Stimulated activated CD4-positive, alpha-beta T cell treated with anti-CD3 and anti-CD28 coated beads, Interleukin-15, amount 100 ng/mL, for 48 hours (primary cell): ENCODE data around the gene MZT1.
A peak's percentile ranks its signal among the peaks of the same experiment; 100 is the strongest.
"Not testable (repeated sequence)": the region's sequence is repeated elsewhere in the genome, so short reads cannot be mapped to it uniquely, and the experiment has no call there.

Experiments used
- DNase-seq, 2 donors: peaks; one replicate each; pipeline ENCODE4 v3.0.0-alpha.2; 2020; ENCODE audit warnings: low read depth in 2 of 2

MZT1 gene

GRCh38 chr13:72727417-72728289, at the start of gene MZT1, which contains the start of gene BORA:
MZT1 (minus strand) TSS chr13:72727629; CDS start chr13:72727602, 27 bp downstream.
BORA (plus strand) TSS chr13:72727923; CDS start chr13:72728941, 1,018 bp downstream.
- peak; percentile 92 for DNase-seq

- no peak for DNase-seq
Observed at GRCh38 chr13:72774019-72774418, 46.6 kb upstream of the MZT1 start.

GRCh38 chr13:72763411-72763810, 36.0 kb upstream of the MZT1 start:
- no peak for DNase-seq

GRCh38 chr13:72760189-72760588, 32.8 kb upstream of the MZT1 start:
- DNase-seq, result no peak

- DNase-seq, result no peak
Observed at GRCh38 chr13:72757792-72758535, 30.5 kb upstream of the MZT1 start.

GRCh38 chr13:72754111-72754510, 26.7 kb upstream of the MZT1 start:
- DNase-seq, result no peak

- no peak for DNase-seq
Observed at GRCh38 chr13:72751220-72751619, 23.8 kb upstream of the MZT1 start.

GRCh38 chr13:72745260-72745659, 17.8 kb upstream of the MZT1 start:
- no peak for DNase-seq

GRCh38 chr13:72740015-72740414, 12.6 kb upstream of the MZT1 start:
- no peak for DNase-seq

- DNase-seq, result no peak
Observed at GRCh38 chr13:72737033-72737432, 9.6 kb upstream of the MZT1 start.

GRCh38 chr13:72728290-72728605, 819 bp upstream of the MZT1 start:
- no peak for DNase-seq

- DNase-seq, result peak; percentile 12 to 21
Observed at GRCh38 chr13:72726726-72727416, 558 bp downstream of the MZT1 start.

GRCh38 chr13:72726185-72726584, 1.2 kb downstream of the MZT1 start:
- DNase-seq, result not testable (repeated sequence)

- no peak for DNase-seq
Observed at GRCh38 chr13:72716776-72717175, 10.7 kb downstream of the MZT1 start.

GRCh38 chr13:72700509-72700908, 26.9 kb downstream of the MZT1 start:
- DNase-seq, result no peak

GRCh38 chr13:72698164-72698563, 29.3 kb downstream of the MZT1 start:
- no peak for DNase-seq

- no peak for DNase-seq
Observed at GRCh38 chr13:72696579-72696978, 30.9 kb downstream of the MZT1 start.

GRCh38 chr13:72694314-72694713, 33.1 kb downstream of the MZT1 start:
- DNase-seq, result no peak

GRCh38 chr13:72693832-72694231, 33.6 kb downstream of the MZT1 start:
- DNase-seq, result no peak

- DNase-seq, result no peak
Observed at GRCh38 chr13:72692884-72693514, 34.4 kb downstream of the MZT1 start.

- DNase-seq, result no peak
Observed at GRCh38 chr13:72689181-72689696, 38.2 kb downstream of the MZT1 start.

- no peak for DNase-seq
Observed at GRCh38 chr13:72686766-72687165, 40.7 kb downstream of the MZT1 start.
